ENCODE measurements around the gene S100P.

Gene S100P

DNA sequence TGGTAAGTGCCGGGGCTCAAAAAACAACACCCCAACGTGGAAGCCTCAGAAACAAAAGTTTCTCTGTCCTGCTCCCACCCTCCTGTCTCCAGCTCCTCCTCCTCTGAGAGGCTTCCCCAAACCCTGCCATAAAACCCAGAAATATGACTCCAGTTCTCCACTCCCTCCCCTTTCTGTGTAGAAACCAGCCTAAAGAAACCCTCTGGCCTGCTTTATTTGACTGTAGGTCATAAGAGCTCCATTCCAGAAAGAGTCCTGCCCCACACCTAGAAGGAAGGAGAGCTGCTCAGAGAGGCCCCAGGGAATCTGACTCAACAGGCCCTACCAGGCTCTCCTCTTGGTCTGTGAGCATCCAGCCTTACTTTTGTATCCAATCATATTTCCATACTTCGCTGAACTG is 872 bp upstream of the S100P start:
- in situ Hi-C loops (cut with HindIII; ENCODE audit: low pct_ligation_motif_present, low sequenced_read_pairs) = no loop called here
- no peaks in the 10 kb centered on the region for H3K27me3 ChIP-seq (replicated peaks)
- H3K36me3 ChIP-seq (replicated peaks) = no peaks in the 10 kb centered on the region
- DNase-seq = no peak
- no peak for TF ChIP-seq CTCF (IDR thresholded peaks at IDR 0.05; ENCODE audit: low read depth, low read length, missing control alignments)
- H3K4me3 ChIP-seq (ENCODE audit: low read depth, low read length) = no peak overlapping the region
- H3K27ac ChIP-seq = no peak overlapping the region

DNA sequence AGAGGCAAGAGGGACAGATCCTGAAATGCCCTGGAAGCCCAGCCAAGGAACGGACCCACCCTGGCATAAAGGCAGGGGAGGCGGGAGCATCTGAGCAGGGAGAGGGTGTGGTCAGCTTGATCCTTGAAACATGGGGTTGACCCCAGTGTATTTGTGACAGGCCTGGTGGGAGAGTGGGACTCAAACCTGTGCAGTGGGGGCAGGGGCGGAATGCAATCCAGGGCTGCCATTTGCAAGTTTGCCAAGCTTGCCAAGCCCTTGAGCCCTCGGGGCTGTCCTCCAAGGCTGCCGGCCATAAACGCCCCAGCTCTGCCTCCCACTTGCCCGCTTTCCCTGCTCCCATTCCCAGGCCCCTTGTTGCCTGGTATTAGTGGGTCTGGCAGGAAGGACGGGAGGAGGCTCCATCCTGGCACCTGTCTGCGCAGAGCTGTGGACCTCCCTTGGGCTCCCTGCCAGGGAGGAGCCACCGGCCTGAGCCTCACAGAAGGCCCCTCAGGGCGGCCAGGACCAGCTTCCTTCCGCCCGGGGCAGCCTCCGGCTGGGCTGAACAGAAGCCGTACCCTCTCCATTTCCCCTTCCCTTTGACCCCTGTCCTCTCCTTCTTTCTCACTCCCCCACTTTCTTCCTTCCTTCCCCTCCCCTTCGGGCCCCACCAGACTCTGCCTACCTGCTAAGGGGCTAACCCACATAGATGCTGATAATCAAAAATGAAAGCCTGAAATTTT is 661 bp downstream of the S100P start:
- in situ Hi-C loops (cut with HindIII; ENCODE audit: low pct_ligation_motif_present, low sequenced_read_pairs) = no loop called here
- H3K27ac ChIP-seq = no peak overlapping the region
- no peaks in the 10 kb centered on the region for H3K36me3 ChIP-seq (replicated peaks)
- no peak for TF ChIP-seq CTCF (IDR thresholded peaks at IDR 0.05; ENCODE audit: low read depth, low read length, missing control alignments)
- no peaks in the 10 kb centered on the region for H3K27me3 ChIP-seq (replicated peaks)
- H3K4me3 ChIP-seq (ENCODE audit: low read depth, low read length) = no peak overlapping the region
- DNase-seq = no peak

GRCh38 chr4:6695660-6696610 is 2.3 kb downstream of the S100P start:
- no peaks in the 10 kb centered on the region for H3K27me3 ChIP-seq (replicated peaks)
- no peak for TF ChIP-seq CTCF (IDR thresholded peaks at IDR 0.05; ENCODE audit: low read depth, low read length, missing control alignments)
- no peaks in the 10 kb centered on the region for H3K36me3 ChIP-seq (replicated peaks)
- no peak for DNase-seq
- no peak overlapping the region for H3K4me3 ChIP-seq (ENCODE audit: low read depth, low read length)
- in situ Hi-C loops (cut with HindIII; ENCODE audit: low pct_ligation_motif_present, low sequenced_read_pairs) = no loop called here
- H3K27ac ChIP-seq = no peak overlapping the region

GRCh38 chr4:6696611-6697010 is 2.9 kb downstream of the S100P start:
- no peak overlapping the region for H3K27ac ChIP-seq
- in situ Hi-C loops (cut with HindIII; ENCODE audit: low pct_ligation_motif_present, low sequenced_read_pairs) = no loop called here
- H3K27me3 ChIP-seq (replicated peaks) = no peaks in the 10 kb centered on the region
- no peak overlapping the region for H3K4me3 ChIP-seq (ENCODE audit: low read depth, low read length)
- no peaks in the 10 kb centered on the region for H3K36me3 ChIP-seq (replicated peaks)
- TF ChIP-seq CTCF (IDR thresholded peaks at IDR 0.05; ENCODE audit: low read depth, low read length, missing control alignments) = no peak
- no peak for DNase-seq

DNA sequence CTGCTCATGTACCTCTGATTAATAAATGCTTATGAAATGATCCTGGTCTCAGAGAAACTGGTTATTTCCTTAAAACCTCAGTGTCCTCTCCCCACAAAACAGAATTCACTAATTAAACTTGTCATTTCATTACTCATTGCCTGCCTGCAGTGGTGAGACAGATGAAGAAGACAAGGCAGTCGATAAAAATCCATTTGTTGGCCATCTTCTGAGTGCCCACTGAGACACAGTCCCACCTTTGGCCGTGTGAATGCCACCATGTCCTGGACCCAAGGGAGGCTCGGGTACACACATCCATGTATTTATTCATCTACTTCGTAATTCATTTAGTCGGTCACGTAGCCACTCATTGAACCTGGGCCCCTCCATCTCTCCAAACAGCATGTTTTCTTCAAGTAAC is 3.5 kb downstream of the S100P start:
- DNase-seq = no peak
- H3K36me3 ChIP-seq (replicated peaks) = no peaks in the 10 kb centered on the region
- no peak overlapping the region for H3K4me3 ChIP-seq (ENCODE audit: low read depth, low read length)

More for the DNA sequence above, 3.5 kb downstream of the S100P start:
- in situ Hi-C loops (cut with HindIII; ENCODE audit: low pct_ligation_motif_present, low sequenced_read_pairs) = no loop called here
- no peaks in the 10 kb centered on the region for H3K27me3 ChIP-seq (replicated peaks)
- no peak overlapping the region for H3K27ac ChIP-seq
- TF ChIP-seq CTCF (IDR thresholded peaks at IDR 0.05; ENCODE audit: low read depth, low read length, missing control alignments) = no peak
